ENCODE data around the gene MBD3L5.
"Not testable (repeated sequence)": the region's sequence is repeated elsewhere in the genome, so short reads cannot be mapped to it uniquely, and the experiment has no call there.

Gene MBD3L5

GRCh38 chr19:7007859-7008258, 22.5 kb upstream of the MBD3L5 start:
- no peak overlapping the region for H3K27ac ChIP-seq (ENCODE audit: low read depth, low read length)
- H3K4me3 ChIP-seq (ENCODE audit: low read depth in 1 of 2, low read length in 2 of 2), result no peak overlapping the region
- no peaks in the 10 kb centered on the region for H3K9me3 ChIP-seq (ENCODE audit: low read length)
- H3K36me3 ChIP-seq (ENCODE audit: insufficient read depth, low read length), result no peaks in the 10 kb centered on the region
- no peaks in the 10 kb centered on the region for H3K27me3 ChIP-seq (ENCODE audit: control insufficient read depth in 1 of 2, insufficient read depth in 2 of 2, low read length in 2 of 2)
- no peaks in the 10 kb centered on the region for H3K4me1 ChIP-seq (ENCODE audit: insufficient read depth, low read length)
- H3K9ac ChIP-seq (ENCODE audit: low read length), result no peak overlapping the region

GRCh38 chr19:7010722-7011593, 19.4 kb upstream of the MBD3L5 start:
- Histone ChIP-seq H3K4me3 (ENCODE audit: low read depth in 1 of 2, low read length in 2 of 2) (no peak overlapping the region), H3K4me1 (ENCODE audit: insufficient read depth, low read length) (no peaks in the 10 kb centered on the region), H3K9ac (ENCODE audit: low read length) (no peak overlapping the region), H3K27ac (ENCODE audit: low read depth, low read length) (no peak overlapping the region), H3K27me3 (ENCODE audit: control insufficient read depth in 1 of 2, insufficient read depth in 2 of 2, low read length in 2 of 2) (no peaks in the 10 kb centered on the region), H3K9me3 (ENCODE audit: low read length) (no peaks in the 10 kb centered on the region), H3K36me3 (ENCODE audit: insufficient read depth, low read length) (no peaks in the 10 kb centered on the region)

GRCh38 chr19:7013678-7014077, 16.7 kb upstream of the MBD3L5 start:
- H3K9me3 ChIP-seq (ENCODE audit: low read length), result no peaks in the 10 kb centered on the region
- no peak overlapping the region for H3K27ac ChIP-seq (ENCODE audit: low read depth, low read length)
- H3K36me3 ChIP-seq (ENCODE audit: insufficient read depth, low read length), result no peaks in the 10 kb centered on the region
- no peaks in the 10 kb centered on the region for H3K4me1 ChIP-seq (ENCODE audit: insufficient read depth, low read length)
- no peaks in the 10 kb centered on the region for H3K27me3 ChIP-seq (ENCODE audit: control insufficient read depth in 1 of 2, insufficient read depth in 2 of 2, low read length in 2 of 2)
- no peak overlapping the region for H3K4me3 ChIP-seq (ENCODE audit: low read depth in 1 of 2, low read length in 2 of 2)
- no peak overlapping the region for H3K9ac ChIP-seq (ENCODE audit: low read length)

- Histone ChIP-seq H3K4me1 (ENCODE audit: insufficient read depth, low read length) (no peaks in the 10 kb centered on the region), H3K4me3 (ENCODE audit: low read depth in 1 of 2, low read length in 2 of 2) (no peak overlapping the region), H3K27me3 (ENCODE audit: control insufficient read depth in 1 of 2, insufficient read depth in 2 of 2, low read length in 2 of 2) (no peaks in the 10 kb centered on the region), H3K9ac (ENCODE audit: low read length) (no peak overlapping the region), H3K36me3 (ENCODE audit: insufficient read depth, low read length) (no peaks in the 10 kb centered on the region), H3K27ac (ENCODE audit: low read depth, low read length) (no peak overlapping the region), H3K9me3 (ENCODE audit: low read length) (no peaks in the 10 kb centered on the region)
These were observed 11.6 kb upstream of the MBD3L5 start for GRCh38 chr19:7018828-7019227.

GRCh38 chr19:7021331-7021730, 9.0 kb upstream of the MBD3L5 start, which contains the start of gene MBD3L2B:
MBD3L2B (minus strand) TSS chr19:7021431; CDS start chr19:7021397, 34 bp downstream.
- not testable (repeated sequence) for H3K4me1 ChIP-seq (ENCODE audit: insufficient read depth, low read length); H3K9me3 ChIP-seq (ENCODE audit: low read length); H3K4me3 ChIP-seq (ENCODE audit: low read depth in 1 of 2, low read length in 2 of 2)

GRCh38 chr19:7028790-7029189, 1.6 kb upstream of the MBD3L5 start:
- H3K4me3 ChIP-seq (ENCODE audit: low read depth in 1 of 2, low read length in 2 of 2); H3K27ac ChIP-seq (ENCODE audit: low read depth, low read length); H3K27me3 ChIP-seq (ENCODE audit: control insufficient read depth in 1 of 2, insufficient read depth in 2 of 2, low read length in 2 of 2); H3K9me3 ChIP-seq (ENCODE audit: low read length); H3K36me3 ChIP-seq (ENCODE audit: insufficient read depth, low read length); H3K4me1 ChIP-seq (ENCODE audit: insufficient read depth, low read length); H3K9ac ChIP-seq (ENCODE audit: low read length): not testable (repeated sequence)

More at GRCh38 chr19:7021331-7021730, 9.0 kb upstream of the MBD3L5 start, which contains the start of gene MBD3L2B:
- not testable (repeated sequence) for H3K9ac ChIP-seq (ENCODE audit: low read length); H3K27me3 ChIP-seq (ENCODE audit: control insufficient read depth in 1 of 2, insufficient read depth in 2 of 2, low read length in 2 of 2); H3K27ac ChIP-seq (ENCODE audit: low read depth, low read length); H3K36me3 ChIP-seq (ENCODE audit: insufficient read depth, low read length)

- not testable (repeated sequence) for H3K27ac ChIP-seq (ENCODE audit: low read depth, low read length); H3K4me1 ChIP-seq (ENCODE audit: insufficient read depth, low read length); H3K27me3 ChIP-seq (ENCODE audit: control insufficient read depth in 1 of 2, insufficient read depth in 2 of 2, low read length in 2 of 2); H3K9me3 ChIP-seq (ENCODE audit: low read length); H3K4me3 ChIP-seq (ENCODE audit: low read depth in 1 of 2, low read length in 2 of 2); H3K36me3 ChIP-seq (ENCODE audit: insufficient read depth, low read length); H3K9ac ChIP-seq (ENCODE audit: low read length)
These were observed 9.7 kb downstream of the MBD3L5 start, which contains the start of gene MBD3L4 for GRCh38 chr19:7040079-7040478. MBD3L4 (minus strand) TSS chr19:7040179; CDS start chr19:7040144, 35 bp downstream.

- H3K4me1 ChIP-seq (ENCODE audit: insufficient read depth, low read length); H3K4me3 ChIP-seq (ENCODE audit: low read depth in 1 of 2, low read length in 2 of 2); H3K9me3 ChIP-seq (ENCODE audit: low read length); H3K27me3 ChIP-seq (ENCODE audit: control insufficient read depth in 1 of 2, insufficient read depth in 2 of 2, low read length in 2 of 2); H3K36me3 ChIP-seq (ENCODE audit: insufficient read depth, low read length); H3K27ac ChIP-seq (ENCODE audit: low read depth, low read length); H3K9ac ChIP-seq (ENCODE audit: low read length): not testable (repeated sequence)
These were observed 11.2 kb downstream of the MBD3L5 start for GRCh38 chr19:7041563-7041962.

GRCh38 chr19:7049021-7049420, 18.6 kb downstream of the MBD3L5 start, which contains the start of gene MBD3L2:
MBD3L2 (plus strand) TSS chr19:7049321; CDS start chr19:7049374, 53 bp downstream.
- not testable (repeated sequence) for H3K9me3 ChIP-seq (ENCODE audit: low read length); H3K4me1 ChIP-seq (ENCODE audit: insufficient read depth, low read length); H3K4me3 ChIP-seq (ENCODE audit: low read depth in 1 of 2, low read length in 2 of 2); H3K36me3 ChIP-seq (ENCODE audit: insufficient read depth, low read length); H3K27me3 ChIP-seq (ENCODE audit: control insufficient read depth in 1 of 2, insufficient read depth in 2 of 2, low read length in 2 of 2); H3K9ac ChIP-seq (ENCODE audit: low read length); H3K27ac ChIP-seq (ENCODE audit: low read depth, low read length)

GRCh38 chr19:7051421-7051820, 21.0 kb downstream of the MBD3L5 start:
- not testable (repeated sequence) for H3K36me3 ChIP-seq (ENCODE audit: insufficient read depth, low read length); H3K9me3 ChIP-seq (ENCODE audit: low read length); H3K4me3 ChIP-seq (ENCODE audit: low read depth in 1 of 2, low read length in 2 of 2); H3K4me1 ChIP-seq (ENCODE audit: insufficient read depth, low read length); H3K27ac ChIP-seq (ENCODE audit: low read depth, low read length); H3K27me3 ChIP-seq (ENCODE audit: control insufficient read depth in 1 of 2, insufficient read depth in 2 of 2, low read length in 2 of 2); H3K9ac ChIP-seq (ENCODE audit: low read length)

- not testable (repeated sequence) for H3K4me1 ChIP-seq (ENCODE audit: insufficient read depth, low read length); H3K4me3 ChIP-seq (ENCODE audit: low read depth in 1 of 2, low read length in 2 of 2); H3K27ac ChIP-seq (ENCODE audit: low read depth, low read length); H3K9me3 ChIP-seq (ENCODE audit: low read length); H3K9ac ChIP-seq (ENCODE audit: low read length); H3K27me3 ChIP-seq (ENCODE audit: control insufficient read depth in 1 of 2, insufficient read depth in 2 of 2, low read length in 2 of 2); H3K36me3 ChIP-seq (ENCODE audit: insufficient read depth, low read length)
These were observed 22.5 kb downstream of the MBD3L5 start for GRCh38 chr19:7052896-7053295.
